OCI-LY1 (cell line): ENCODE results near the gene ALDH1A1.

Source experiments
- CTCF ChIP-seq: fragments of 200-600 bp; sonication (generic), shearing (Covaris generic); IDR thresholded peaks from 2 replicates; pipeline ENCODE4 v1.5.1; 2017; ENCODE audit warnings: mild to moderate bottlenecking, antibody characterized with exemption, low read length, moderate library complexity, mixed read lengths
- EZH2 ChIP-seq: fragments of 200-600 bp; sonication (generic), shearing (Covaris generic); IDR thresholded peaks from 2 replicates; pipeline ENCODE4 v1.8.0; 2017; ENCODE audit warnings: borderline replicate concordance, mixed run types, mild to moderate bottlenecking, antibody characterized with exemption, low read length, moderate library complexity, mixed read lengths

DNA sequence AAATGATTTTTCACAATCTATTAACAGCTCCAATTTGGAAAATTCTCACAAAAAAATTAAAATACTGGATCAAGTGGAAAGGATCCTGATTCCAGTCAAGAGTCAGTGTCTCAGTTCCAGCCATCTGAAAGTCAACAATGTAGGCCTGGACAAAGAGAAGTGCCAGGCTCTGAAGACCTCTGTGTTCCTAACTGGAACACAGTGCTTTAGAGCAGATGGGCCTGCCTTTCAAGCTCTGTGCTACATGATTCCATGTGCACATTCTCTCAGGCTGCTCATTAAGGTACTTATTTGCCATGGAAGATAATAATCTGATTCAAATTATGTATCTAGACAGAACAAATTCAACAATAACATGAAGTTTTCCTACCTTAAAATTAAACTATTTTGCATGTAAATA is 30.2 kb upstream of the ALDH1A1 start:
- TF ChIP-seq CTCF (no peak), EZH2 (no peak)
